Mononuclear cell (primary cell): ENCODE data around the gene SLC44A2. TPM values are rescaled to one million over a fixed set of nuclear protein-coding genes. Genes with fewer than 3 reads are reported as not detected.

Experiments used
- H3K27me3 ChIP-seq: 2 replicates; pipeline ENCODE4 v1.6.0; 2011; ENCODE audit warnings: low read length, control low read depth; ENCODE audit not compliant: insufficient read depth
- H3K4me1 ChIP-seq: 2 replicates; pipeline ENCODE4 v1.5.1; 2011; ENCODE audit warnings: mild to moderate bottlenecking, low read length, control low read depth; ENCODE audit not compliant: insufficient read depth
- H3K4me3 ChIP-seq: 2 replicates; pipeline ENCODE4 v1.5.1; 2011; ENCODE audit warnings: mild to moderate bottlenecking, low read length, moderate library complexity
- H3K9me3 ChIP-seq: 2 replicates; pipeline ENCODE4 v1.5.1; 2011; ENCODE audit warnings: low read depth, mild to moderate bottlenecking, control low read depth, low read length
- total RNA-seq: library from RNA; depleted of rRNA; stranded (reverse); fragments of >200 nt; gene quantifications from one replicate; pipeline ENCODE4 v1.2.3, GENCODE V29; 2012

SLC44A2 gene
- total RNA-seq, 1 donor: 57.1 TPM

- Histone ChIP-seq H3K9me3 (no peaks in the 10 kb centered on the region), H3K4me3 (no peak overlapping the region)
These were observed 52.4 kb downstream of the SLC44A2 start for GRCh38 chr19:10677751-10678150.

DNA sequence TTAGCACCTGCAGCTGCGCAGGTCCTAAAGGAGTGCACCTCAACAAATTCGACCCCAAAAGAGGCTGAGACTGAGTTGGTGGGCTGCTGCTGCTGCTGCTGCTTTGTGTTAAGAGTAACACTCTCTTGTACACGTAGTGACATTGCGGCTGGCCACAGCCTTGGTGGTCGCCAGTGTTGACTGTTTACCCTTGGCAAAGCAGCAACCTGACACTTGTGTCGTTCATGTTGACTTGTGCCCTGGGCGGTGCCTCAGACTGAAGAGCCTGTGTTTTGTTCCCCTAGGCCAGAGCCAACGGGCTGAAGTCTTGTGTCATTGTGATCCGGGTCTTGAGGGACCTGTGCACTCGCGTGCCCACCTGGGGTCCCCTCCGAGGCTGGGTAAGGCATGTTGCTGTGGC, 53.5 kb downstream of the SLC44A2 start:
- Histone ChIP-seq H3K4me1 (no peaks in the 10 kb centered on the region), H3K9me3 (no peaks in the 10 kb centered on the region), H3K27me3 (no peaks in the 10 kb centered on the region), H3K4me3 (no peak overlapping the region)

More at GRCh38 chr19:10677751-10678150, 52.4 kb downstream of the SLC44A2 start:
- Histone ChIP-seq H3K4me1 (no peaks in the 10 kb centered on the region), H3K27me3 (no peaks in the 10 kb centered on the region)

DNA sequence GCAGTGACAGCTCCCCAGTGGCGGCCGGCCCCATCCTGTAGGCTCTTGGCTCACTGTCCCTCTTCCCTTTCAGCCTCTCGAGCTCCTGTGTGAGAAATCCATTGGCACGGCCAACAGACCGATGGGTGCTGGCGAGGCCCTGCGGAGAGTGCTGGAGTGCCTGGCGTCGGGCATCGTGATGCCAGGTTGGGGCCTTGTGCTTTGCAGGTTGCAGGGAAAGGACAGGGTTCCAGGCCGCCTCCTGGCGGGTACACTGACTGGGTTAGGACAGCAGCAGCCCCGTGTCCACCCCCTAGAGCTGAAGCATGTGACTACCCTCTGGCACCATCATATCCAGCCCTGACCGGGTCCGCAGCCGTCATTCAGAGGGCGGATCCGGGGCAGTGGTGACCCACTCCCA, 54.4 kb downstream of the SLC44A2 start:
- Histone ChIP-seq H3K27me3 (no peaks in the 10 kb centered on the region), H3K9me3 (no peaks in the 10 kb centered on the region), H3K4me3 (no peak overlapping the region), H3K4me1 (no peaks in the 10 kb centered on the region)

DNA sequence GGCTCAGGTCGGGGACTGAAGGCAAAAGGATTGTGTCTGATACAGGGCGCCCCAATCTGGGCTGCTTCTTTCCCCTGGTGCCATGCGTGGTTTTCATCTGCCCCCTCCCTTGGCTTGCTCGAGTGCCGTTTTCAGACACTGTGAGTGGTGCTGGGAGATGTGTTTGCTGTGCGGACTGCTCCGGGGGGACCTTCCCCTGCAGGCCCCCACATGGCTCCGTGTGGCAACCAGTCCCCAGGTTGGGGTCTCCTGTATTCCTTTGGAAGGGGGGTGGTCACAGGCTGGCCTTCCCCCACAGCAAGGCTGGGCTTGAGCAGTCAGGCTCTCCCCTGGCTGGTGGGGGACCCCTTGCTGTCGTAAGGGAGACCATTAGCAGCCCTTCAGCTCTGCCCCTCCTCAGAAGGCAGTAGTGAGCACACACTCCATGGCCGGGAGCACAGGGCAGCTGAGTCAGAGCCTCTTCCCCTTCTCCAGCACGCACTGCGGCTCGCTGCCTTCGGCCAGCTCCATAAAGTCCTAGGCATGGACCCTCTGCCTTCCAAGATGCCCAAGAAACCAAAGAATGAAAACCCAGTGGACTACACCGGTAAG, 55.3 kb downstream of the SLC44A2 start:
- H3K27me3 ChIP-seq: no peaks in the 10 kb centered on the region

GRCh38 chr19:10681658-10682057, 56.3 kb downstream of the SLC44A2 start:
- no peaks in the 10 kb centered on the region for H3K27me3 ChIP-seq
- H3K4me1 ChIP-seq: no peaks in the 10 kb centered on the region
- H3K4me3 ChIP-seq: no peak overlapping the region
- H3K9me3 ChIP-seq: no peaks in the 10 kb centered on the region

More for the DNA sequence above, 55.3 kb downstream of the SLC44A2 start:
- Histone ChIP-seq H3K9me3 (no peaks in the 10 kb centered on the region), H3K4me3 (no peak overlapping the region), H3K4me1 (no peaks in the 10 kb centered on the region)

DNA sequence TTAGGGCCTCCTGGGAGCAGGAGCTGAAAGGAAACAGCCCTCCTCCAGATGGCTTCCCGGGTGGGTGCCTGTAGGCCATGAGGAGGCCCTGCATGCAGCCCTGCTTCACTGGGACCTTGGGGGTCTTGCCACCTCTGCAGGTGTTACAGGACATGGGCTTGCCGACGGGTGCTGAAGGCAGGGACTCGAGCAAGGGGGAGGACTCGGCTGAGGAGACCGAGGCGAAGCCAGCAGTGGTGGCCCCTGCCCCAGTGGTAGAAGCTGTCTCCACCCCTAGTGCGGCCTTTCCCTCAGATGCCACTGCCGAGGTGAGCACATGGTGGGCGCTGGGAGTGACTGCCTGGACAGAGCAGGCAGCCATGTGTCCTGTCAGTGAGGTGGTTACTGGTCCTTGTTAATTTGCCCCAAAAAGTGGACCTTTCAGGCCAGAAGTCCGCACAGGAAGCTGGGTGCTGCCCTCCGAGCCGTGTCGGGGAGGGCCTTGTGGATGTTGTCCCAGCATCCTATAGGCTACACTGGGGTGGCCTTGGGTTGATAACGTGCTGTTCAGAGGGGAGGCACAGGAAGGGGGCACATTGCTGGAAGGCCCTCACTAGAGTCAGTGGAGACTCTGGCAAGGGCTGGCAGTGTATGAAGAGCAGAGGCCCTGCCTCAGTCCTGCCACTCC, 57.2 kb downstream of the SLC44A2 start:
- H3K27me3 ChIP-seq: no peaks in the 10 kb centered on the region
- no peaks in the 10 kb centered on the region for H3K9me3 ChIP-seq
- H3K4me3 ChIP-seq: no peak overlapping the region
- H3K4me1 ChIP-seq: no peaks in the 10 kb centered on the region

- Histone ChIP-seq H3K9me3 (no peaks in the 10 kb centered on the region), H3K27me3 (no peaks in the 10 kb centered on the region), H3K4me1 (no peaks in the 10 kb centered on the region), H3K4me3 (no peak overlapping the region)
These were observed 57.7 kb downstream of the SLC44A2 start for GRCh38 chr19:10683064-10683426.

GRCh38 chr19:10683582-10683981, 58.2 kb downstream of the SLC44A2 start:
- Histone ChIP-seq H3K4me1 (no peaks in the 10 kb centered on the region), H3K9me3 (no peaks in the 10 kb centered on the region), H3K4me3 (no peak overlapping the region), H3K27me3 (no peaks in the 10 kb centered on the region)

DNA sequence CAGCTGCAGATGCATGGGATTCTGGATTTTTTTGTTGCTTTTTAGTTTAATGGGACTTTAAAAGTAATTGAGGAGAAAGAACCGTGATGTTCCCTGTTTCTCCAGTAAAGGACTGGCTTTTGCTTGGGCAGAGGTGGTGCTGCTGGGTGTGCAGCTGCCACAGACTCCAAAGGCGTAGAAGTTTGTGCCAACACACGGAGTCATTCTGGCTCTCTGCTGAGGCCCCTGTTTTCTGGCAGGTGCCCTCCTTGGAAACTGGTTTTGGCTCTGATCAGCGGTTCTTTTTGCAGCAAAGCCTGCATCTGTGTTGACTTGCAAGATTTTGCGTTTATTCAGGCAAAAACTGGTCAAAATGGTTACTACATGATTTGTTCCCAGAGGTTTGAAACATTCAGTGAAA, 59.9 kb downstream of the SLC44A2 start:
- no peaks in the 10 kb centered on the region for H3K9me3 ChIP-seq
- no peaks in the 10 kb centered on the region for H3K4me1 ChIP-seq
- no peak overlapping the region for H3K4me3 ChIP-seq
- no peaks in the 10 kb centered on the region for H3K27me3 ChIP-seq

DNA sequence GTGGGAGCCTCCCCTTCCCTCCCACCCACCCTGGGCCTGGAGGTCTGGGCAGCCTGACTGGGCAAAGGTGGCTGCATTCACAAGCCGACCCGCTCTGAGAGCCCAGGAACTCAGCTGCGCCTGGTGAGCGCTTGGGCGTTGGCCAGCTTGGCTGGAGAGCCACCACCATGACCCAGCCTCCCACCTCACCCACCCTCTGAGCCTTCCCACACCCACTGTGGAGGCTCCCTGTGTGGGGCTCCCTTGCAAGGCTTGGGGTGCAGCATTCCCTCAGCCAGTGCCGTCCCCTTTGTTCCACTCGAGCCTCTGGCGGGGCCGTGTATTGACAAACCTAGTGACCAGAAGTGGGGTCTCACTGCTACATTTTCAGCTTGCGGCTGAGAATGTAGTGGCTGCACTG, 60.8 kb downstream of the SLC44A2 start:
- H3K27me3 ChIP-seq: no peaks in the 10 kb centered on the region
- H3K4me3 ChIP-seq: no peak overlapping the region
- H3K9me3 ChIP-seq: no peaks in the 10 kb centered on the region
- H3K4me1 ChIP-seq: no peaks in the 10 kb centered on the region

DNA sequence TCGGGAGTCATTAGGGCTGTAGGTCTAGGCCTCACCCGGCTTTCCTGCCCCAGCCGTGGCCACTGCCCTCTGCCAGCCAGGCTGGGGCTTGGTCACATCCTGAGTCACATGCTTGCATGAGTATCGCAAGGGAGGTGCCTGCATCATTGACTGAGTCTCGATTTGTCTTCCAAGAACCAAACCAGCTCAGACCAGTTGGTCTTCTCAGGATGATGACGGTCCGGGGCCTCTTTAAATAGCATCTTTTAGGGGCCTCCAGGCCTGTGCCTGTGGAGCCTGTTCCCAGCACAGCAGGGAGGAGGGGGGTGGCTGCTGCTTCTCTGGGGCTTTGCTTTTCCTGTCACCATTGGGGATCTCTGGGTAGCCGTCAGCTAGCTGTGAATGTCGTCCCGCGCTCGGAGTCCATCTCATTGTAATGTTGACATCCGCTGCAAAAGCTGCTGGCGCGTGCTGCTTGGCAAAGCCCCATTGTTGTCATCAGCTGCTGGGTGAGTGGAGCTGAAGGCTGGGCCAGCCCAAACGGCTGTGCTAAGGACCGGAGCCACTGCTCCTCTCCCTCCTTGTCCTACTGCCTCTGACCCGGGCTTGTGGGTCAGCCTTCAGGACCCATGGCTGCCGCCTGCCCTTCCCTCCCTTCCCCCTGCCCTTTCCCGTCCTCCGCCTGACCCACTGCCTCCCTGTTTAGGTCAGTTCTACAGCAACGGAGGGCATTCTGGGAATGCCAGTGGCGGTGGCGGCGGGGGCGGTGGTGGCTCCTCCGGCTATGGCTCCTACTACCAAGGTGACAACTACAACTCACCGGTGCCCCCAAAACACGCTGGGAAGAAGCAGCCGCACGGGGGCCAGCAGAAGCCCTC, 61.5 kb downstream of the SLC44A2 start:
- no peaks in the 10 kb centered on the region for H3K27me3 ChIP-seq
- H3K4me3 ChIP-seq: no peak overlapping the region
- no peaks in the 10 kb centered on the region for H3K9me3 ChIP-seq
- no peaks in the 10 kb centered on the region for H3K4me1 ChIP-seq

GRCh38 chr19:10687518-10688288, 62.4 kb downstream of the SLC44A2 start:
- H3K27me3 ChIP-seq: no peaks in the 10 kb centered on the region
- no peaks in the 10 kb centered on the region for H3K9me3 ChIP-seq
- no peaks in the 10 kb centered on the region for H3K4me1 ChIP-seq
- no peak overlapping the region for H3K4me3 ChIP-seq

GRCh38 chr19:10688545-10689280, 63.4 kb downstream of the SLC44A2 start:
- no peaks in the 10 kb centered on the region for H3K27me3 ChIP-seq
- H3K4me3 ChIP-seq: no peak overlapping the region
- H3K9me3 ChIP-seq: no peaks in the 10 kb centered on the region
- H3K4me1 ChIP-seq: no peaks in the 10 kb centered on the region

GRCh38 chr19:10690341-10690781, 65.0 kb downstream of the SLC44A2 start:
- no peak overlapping the region for H3K4me3 ChIP-seq
- peaks cover 5% of the 10 kb centered on the region for H3K4me1 ChIP-seq
- H3K9me3 ChIP-seq: no peaks in the 10 kb centered on the region

More at GRCh38 chr19:10690341-10690781, 65.0 kb downstream of the SLC44A2 start:
- H3K27me3 ChIP-seq: no peaks in the 10 kb centered on the region
